OCI-LY3 (cell line): Measurements from ENCODE around the gene UNC45A.

Experiments used
- EZH2phosphoT487 ChIP-seq: fragments of 200-600 bp; shearing (Covaris generic); IDR thresholded peaks from 2 replicates; pipeline ENCODE4 v1.6.1; 2018; ENCODE audit warnings: antibody characterized with exemption, mixed run types, low read depth
- TF ChIP-seq, protein P1 (sequence below): fragments of 200-600, 300-600 bp; sonication (generic); IDR thresholded peaks from 2 replicates; pipeline ENCODE4 v1.5.1; 2014; ENCODE audit warnings: antibody characterized with exemption, low read length, low read depth

DNA sequence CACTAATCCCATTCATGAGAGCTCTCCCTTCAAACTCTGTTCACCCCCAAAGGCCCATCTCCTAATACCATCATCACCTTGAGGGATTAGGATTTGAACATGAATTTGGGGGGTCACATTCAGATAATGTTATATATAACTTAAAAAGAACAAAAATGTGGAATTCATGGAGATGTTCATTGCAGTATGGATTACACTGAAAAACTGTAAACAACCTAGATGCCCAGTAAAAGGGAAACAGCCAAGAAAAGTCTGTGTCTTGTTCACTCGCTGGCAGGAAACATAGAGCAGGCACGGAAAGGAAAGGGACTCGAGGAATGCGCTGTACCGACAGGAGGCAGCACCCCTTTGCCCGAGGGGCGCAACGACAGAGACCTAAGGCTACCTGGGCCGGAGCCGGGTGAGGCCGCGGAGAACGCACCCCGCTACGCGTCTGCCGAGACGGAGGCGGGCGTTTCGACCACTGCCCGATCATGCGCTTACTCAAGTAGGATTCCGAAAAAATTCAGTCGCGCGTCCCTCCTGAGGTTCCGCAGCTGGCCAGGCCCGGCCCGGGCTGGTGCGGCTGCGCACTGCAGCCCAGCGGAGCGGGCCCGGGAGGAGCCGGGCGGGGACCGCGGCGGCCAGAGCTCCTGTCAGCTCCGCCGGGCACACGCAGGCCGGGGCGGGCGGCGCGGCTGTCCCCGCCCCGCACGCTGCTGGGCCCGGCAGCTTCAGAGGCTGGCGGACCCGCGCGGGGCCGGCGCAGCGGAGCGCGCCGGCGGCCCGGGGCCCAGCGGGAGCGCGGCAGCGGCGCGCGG, 32.8 kb upstream of the UNC45A start:
- TF ChIP-seq, protein P1, sequence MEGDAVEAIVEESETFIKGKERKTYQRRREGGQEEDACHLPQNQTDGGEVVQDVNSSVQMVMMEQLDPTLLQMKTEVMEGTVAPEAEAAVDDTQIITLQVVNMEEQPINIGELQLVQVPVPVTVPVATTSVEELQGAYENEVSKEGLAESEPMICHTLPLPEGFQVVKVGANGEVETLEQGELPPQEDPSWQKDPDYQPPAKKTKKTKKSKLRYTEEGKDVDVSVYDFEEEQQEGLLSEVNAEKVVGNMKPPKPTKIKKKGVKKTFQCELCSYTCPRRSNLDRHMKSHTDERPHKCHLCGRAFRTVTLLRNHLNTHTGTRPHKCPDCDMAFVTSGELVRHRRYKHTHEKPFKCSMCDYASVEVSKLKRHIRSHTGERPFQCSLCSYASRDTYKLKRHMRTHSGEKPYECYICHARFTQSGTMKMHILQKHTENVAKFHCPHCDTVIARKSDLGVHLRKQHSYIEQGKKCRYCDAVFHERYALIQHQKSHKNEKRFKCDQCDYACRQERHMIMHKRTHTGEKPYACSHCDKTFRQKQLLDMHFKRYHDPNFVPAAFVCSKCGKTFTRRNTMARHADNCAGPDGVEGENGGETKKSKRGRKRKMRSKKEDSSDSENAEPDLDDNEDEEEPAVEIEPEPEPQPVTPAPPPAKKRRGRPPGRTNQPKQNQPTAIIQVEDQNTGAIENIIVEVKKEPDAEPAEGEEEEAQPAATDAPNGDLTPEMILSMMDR = peak; percentile 94
- no peak for TF ChIP-seq EZH2phosphoT487
